ENCODE measurements around the gene ZFP36.

Gene ZFP36

DNA sequence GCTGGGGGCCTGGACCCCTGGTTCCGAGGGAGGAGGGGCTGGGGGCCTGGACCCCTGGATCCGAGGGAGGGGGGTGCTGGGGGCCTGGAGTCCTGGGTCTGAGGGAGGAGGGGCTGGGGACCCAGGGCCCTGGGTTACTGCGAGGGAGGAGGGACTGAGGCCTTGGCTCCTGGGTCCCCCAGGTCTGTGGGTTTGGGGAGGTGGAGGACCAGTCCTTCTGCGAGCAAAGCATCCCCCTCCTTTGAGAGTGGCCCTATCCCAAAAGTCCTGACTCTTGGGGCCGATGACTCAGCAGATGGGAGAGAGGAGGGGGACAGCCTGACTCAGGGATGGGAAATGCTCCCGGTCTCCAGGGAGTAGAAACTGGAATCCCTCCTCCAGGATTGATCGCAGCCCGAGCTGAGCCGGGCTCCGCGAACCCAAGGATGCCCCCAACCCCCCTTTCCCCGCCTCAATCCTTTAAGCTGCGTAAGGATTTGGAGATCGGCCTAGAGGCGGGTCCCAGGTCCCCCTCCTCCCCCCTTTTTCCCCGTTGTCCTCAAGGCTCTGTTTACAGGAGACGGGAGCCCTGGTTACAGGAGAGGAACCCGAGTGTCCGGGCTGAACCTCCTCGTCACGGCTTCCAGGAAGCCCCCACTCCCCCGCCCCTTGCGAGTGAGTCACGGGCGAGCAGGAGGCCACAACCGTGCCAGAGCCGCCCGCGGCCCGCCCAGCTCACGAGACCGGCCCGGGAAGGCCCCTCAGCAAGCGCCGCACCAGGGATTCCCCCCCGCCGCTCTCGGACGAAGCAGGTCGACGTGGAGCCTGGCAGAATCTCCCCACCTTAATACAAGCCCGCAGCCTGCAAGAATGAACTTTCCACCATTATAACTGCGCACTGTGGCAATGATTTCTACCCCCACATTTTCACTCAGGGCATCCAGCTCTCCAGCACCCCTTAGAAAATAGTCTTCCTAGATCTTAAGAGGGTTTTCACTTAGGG, 3.0 kb upstream of the ZFP36 start:
- peak; percentile 94 to 97 for DNase-seq (ENCODE audit: extremely low read depth in 1 of 2, low read depth in 1 of 2)

- DNase-seq (ENCODE audit: extremely low read depth in 1 of 2, low read depth in 1 of 2) = no peak
Measured at GRCh38 chr19:39405261-39405957, 1.2 kb upstream of the ZFP36 start.

- peak; percentile 87 to 91 for DNase-seq (ENCODE audit: extremely low read depth in 1 of 2, low read depth in 1 of 2)
Measured at GRCh38 chr19:39405958-39406655, 540 bp upstream of the ZFP36 start.

- DNase-seq (ENCODE audit: extremely low read depth in 1 of 2, low read depth in 1 of 2) = no peak
Measured at GRCh38 chr19:39407410-39407659, 688 bp downstream of the ZFP36 start.

GRCh38 chr19:39407660-39408391, 1.2 kb downstream of the ZFP36 start:
- peak in 1 of 2 donors; percentile 55 for DNase-seq (ENCODE audit: extremely low read depth in 1 of 2, low read depth in 1 of 2)

DNA sequence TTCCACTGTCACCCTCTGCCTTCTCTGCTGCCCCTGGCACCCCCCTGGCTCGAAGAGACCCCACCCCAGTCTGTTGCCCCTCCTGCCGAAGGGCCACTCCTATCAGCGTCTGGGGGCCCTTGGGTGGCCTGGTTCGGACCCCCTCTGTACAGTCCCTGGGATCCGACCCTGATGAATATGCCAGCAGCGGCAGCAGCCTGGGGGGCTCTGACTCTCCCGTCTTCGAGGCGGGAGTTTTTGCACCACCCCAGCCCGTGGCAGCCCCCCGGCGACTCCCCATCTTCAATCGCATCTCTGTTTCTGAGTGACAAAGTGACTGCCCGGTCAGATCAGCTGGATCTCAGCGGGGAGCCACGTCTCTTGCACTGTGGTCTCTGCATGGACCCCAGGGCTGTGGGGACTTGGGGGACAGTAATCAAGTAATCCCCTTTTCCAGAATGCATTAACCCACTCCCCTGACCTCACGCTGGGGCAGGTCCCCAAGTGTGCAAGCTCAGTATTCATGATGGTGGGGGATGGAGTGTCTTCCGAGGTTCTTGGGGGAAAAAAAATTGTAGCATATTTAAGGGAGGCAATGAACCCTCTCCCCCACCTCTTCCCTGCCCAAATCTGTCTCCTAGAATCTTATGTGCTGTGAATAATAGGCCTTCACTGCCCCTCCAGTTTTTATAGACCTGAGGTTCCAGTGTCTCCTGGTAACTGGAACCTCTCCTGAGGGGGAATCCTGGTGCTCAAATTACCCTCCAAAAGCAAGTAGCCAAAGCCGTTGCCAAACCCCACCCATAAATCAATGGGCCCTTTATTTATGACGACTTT, 2.0 kb downstream of the ZFP36 start:
- no peak for DNase-seq (ENCODE audit: extremely low read depth in 1 of 2, low read depth in 1 of 2)

DNA sequence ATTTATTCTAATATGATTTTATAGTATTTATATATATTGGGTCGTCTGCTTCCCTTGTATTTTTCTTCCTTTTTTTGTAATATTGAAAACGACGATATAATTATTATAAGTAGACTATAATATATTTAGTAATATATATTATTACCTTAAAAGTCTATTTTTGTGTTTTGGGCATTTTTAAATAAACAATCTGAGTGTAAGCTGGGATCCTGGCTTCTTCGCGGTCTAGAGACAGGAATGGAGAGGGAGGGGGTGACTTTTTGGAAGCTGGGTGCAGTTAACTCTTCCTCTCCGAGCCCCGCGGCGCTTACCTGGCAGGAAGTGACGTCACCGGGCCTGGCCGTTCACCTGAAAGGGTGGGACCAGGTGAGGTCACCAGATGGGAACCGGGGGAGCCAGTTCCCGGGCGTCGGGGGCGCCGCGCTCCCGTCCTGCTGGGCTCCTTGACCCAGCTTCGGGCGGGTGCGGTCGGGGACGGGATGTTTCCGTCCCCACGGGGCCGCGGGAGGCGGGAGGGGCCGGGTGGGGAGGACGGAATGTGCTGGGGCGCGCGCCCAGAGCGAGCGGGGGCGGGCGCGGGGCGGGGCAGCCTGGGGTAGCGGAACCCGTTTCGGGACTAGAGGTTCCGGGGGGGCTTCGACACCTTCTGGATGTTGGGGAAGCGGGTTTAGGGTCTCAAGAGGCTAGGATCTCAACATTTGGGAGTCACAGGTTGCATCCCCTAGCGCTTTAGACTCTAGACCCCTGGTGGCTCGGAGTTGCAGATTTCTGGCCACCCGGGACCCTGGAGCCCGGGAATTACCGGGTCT, 2.8 kb downstream of the ZFP36 start:
- peak; percentile 83 to 93 for DNase-seq (ENCODE audit: extremely low read depth in 1 of 2, low read depth in 1 of 2)

- peak in 1 of 2 donors; percentile 69 for DNase-seq (ENCODE audit: extremely low read depth in 1 of 2, low read depth in 1 of 2)
Measured at GRCh38 chr19:39410017-39410830, 3.6 kb downstream of the ZFP36 start.

DNA sequence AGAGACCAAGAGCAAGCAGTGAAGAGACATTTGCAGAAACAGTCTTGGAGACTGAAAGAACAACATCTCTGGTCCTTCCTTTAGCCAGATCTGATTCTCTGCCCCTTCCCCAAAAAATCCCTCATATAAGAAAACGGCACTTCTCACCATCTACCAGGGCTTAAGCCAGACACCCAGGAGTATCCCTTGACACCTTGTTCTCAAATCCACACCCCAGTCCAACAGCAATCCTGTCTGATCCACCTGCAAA, 4.1 kb downstream of the ZFP36 start:
- no peak for DNase-seq (ENCODE audit: extremely low read depth in 1 of 2, low read depth in 1 of 2)

DNA sequence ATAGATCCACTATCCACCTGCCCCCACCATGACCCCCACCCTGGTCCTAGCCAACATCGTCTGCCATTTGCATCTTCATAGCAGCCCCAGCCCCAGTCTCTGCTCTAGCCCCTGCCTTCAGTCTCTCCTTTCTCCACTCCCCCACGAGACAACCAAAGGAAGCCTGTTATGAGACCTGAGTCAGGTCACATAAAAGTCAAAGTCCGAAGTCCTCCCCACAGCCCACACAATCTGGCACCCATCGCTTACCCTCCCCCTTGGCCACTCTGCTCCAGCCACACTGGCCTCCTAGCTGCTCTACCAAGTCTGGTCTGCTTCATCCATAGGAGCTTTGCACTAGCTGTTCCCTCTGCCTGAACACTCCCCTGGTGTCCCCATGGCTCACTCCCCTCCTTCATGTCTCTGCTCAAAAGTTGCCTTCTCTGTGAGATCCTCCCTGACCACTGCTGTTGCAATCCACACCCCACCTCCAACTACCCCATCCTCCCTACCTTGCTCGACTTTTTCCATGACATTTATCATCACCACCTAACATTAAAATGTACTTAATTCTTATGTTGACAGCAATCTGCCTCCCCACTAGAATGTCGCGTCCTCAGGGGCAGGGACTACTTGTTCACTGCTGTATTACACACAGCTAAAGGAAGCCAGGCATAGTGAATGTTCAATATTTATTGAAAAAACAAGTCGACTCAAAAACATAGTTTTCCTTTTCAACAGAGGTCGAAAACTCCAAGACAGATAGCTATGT, 4.6 kb downstream of the ZFP36 start:
- no peak for DNase-seq (ENCODE audit: extremely low read depth in 1 of 2, low read depth in 1 of 2)

DNA sequence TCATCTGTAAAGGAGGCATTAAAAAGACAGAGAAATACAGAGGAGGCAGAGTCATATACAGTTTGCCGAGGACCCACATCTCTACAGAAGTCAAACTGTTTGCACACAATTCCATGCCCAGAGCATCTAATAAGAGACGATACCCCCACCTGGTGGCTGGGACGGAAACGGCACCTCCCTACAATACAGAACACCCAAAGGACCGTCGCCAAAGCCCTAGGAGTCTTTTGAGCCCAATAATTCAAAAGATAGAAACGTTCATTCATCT, 5.1 kb downstream of the ZFP36 start:
- DNase-seq (ENCODE audit: extremely low read depth in 1 of 2, low read depth in 1 of 2) = peak; percentile 79 to 88

GRCh38 chr19:39412100-39412866, 5.6 kb downstream of the ZFP36 start, which contains the start of gene PLEKHG2:
Gene PLEKHG2, plus strand, starts transcription at chr19:39412669. Its CDS starts 1,418 bp downstream, at chr19:39414087.
- DNase-seq (ENCODE audit: extremely low read depth in 1 of 2, low read depth in 1 of 2) = peak; percentile 92

DNA sequence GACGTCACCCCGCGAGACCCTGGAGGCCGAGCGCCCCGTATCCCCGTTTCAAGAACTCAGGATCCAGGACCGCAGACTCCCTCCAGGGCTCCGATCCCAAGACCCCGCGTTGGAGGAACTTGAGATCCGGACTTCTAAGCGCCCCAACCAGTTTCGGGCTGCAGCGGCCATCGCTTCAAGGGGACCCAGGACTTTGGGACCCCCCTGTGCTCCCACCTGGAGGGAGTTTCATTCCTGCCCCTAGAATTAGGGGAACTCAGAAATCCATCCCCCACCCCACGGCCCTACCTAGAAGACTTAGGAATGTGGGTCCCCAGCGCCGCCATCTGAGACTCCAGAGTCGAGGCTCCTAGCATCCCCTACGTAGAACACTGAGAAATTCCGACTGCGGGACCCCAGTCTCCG, 6.2 kb downstream of the ZFP36 start:
- DNase-seq (ENCODE audit: extremely low read depth in 1 of 2, low read depth in 1 of 2) = no peak

DNA sequence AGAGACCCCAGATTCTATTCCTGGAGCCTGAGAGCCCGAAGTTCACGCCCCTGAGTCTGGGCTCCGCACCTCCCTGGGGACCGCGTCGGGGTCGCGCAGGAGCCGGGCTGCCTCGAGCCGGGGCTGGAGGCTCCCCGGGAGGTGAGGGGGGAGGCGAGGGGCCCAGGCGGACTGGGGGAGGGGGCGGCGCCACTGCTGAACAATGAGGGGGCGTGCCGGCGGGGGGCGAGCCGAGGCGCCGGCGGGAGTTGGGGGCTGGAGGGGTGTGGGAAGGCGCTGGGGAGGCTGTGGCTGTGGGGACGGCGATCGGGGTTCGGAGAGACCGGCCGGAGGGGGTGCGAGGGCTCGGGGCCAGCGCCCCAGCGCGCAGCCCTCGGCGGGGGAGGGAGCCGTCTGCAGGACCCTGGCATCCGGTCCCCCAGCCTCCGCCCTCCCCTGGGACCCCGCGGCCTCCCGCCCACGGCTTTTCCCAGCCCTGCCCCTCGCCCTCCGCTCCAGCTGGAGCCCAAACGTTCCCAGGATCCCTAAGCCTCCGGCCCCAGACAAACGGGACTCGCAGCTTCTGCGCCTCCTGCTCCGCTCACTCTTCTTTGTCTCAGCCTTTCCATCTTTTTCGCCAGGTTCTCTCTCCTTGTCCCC, 6.7 kb downstream of the ZFP36 start:
- DNase-seq (ENCODE audit: extremely low read depth in 1 of 2, low read depth in 1 of 2) = no peak

GRCh38 chr19:39413911-39414608, 7.4 kb downstream of the ZFP36 start:
- DNase-seq (ENCODE audit: extremely low read depth in 1 of 2, low read depth in 1 of 2) = no peak
